Glomerular visceral epithelial cell (primary cell): ENCODE data around the gene CERS6.
"Not testable (repeated sequence)": the region's sequence is repeated elsewhere in the genome, so short reads cannot be mapped to it uniquely, and the experiment has no call there.

Experiments
- DNase-seq: peaks from one replicate; pipeline ENCODE4 v3.0.0-alpha.2; 2016; ENCODE audit errors: extremely low spot score

Gene CERS6

DNA sequence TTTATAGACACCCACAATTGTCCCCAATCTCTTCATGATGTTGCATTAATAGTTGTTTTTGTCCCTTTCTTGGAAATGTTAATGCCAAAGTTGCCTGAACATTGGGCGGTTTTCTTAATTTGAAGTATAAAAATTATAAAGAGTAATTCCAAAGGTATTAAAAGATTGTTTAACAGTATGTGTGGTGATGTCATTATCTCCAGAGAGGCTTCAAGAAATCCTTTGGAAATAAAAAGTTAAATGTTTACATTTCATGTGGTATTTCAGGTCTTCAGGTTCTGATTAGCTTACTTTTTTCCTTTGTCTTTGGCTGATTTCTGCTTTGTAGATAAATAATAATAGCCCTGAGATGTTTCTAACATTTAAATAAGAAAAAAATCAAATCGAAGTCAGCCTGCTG is 317.1 kb downstream of the CERS6 start:
- no peak for DNase-seq

DNA sequence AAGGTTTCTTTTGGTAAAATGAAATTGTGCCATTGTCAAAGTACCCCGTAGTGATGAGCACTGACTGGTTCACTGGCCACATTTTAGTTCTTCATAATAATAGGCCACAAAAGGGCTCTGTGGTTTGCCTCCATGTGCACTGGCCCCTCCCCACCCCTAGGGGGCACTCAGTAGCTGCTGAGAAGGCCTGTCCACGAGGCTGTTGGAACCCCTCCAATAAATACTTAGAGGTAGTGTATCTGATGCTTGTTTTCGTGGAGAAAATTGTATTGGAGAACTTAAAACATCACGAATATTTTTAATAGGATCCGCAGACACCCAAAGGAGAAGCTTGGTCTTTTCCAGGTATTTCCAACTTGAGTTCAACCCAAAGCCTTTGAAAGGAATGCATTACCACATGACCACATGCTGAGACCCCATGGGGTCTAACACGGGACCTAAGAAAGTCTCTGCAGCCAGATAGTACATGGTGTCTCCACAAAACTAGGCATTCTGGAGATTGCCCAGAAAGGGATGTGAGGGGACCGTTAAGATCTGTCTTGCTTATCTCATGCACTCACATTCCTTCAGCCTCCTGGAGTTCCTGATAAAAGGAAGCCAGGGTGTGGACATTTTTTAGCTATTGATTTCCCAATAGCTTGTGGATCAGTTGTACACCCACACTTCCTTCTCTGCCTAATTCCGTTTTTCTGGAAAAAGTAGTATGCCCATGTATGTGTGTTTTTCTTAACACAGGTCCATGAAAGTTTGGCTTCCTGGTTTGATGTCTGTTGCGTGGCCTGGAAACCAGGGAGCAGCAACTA is 317.8 kb downstream of the CERS6 start:
- peak; percentile 59 for DNase-seq

DNA sequence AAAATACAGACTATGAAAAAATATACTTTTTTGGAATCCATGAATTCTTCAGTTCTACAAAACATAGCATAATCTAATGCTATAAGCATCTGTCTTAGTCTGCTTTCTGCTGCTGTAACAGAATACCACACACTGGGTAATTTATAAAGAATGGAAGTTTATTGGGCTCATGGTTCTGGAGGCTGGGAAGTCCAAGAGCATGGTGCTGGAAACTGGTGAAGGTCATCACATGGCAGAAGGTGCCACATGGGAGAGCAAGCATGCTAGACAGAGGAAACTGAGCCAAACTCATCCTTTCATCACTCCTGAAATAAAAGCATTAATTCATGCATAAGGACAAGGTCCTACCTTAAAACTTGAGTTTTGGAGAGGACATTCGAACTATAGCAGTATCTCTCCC is 319.8 kb downstream of the CERS6 start:
- no peak for DNase-seq

DNA sequence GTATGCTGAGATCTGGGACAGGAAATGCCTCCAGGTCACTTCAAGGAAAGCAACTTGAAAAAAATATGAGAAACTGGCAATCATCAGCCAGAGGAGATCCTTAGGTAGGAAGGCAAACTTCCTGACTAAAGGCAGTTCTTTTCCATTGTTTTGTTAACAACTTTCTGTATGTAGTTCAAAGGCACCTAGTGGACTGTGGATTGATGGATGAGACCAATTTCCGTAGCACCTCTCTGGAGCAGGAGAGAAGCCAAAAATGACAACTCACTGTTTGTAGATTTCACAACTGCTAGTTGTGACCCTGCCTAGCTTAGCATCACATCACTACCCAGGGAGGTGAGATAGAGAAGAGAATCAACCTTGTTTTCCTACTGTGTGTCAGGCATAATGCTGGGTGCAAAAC is 324.6 kb downstream of the CERS6 start:
- peak; percentile 4 for DNase-seq

GRCh38 chr2:168781191-168781817 is 325.2 kb downstream of the CERS6 start:
- no peak for DNase-seq

DNA sequence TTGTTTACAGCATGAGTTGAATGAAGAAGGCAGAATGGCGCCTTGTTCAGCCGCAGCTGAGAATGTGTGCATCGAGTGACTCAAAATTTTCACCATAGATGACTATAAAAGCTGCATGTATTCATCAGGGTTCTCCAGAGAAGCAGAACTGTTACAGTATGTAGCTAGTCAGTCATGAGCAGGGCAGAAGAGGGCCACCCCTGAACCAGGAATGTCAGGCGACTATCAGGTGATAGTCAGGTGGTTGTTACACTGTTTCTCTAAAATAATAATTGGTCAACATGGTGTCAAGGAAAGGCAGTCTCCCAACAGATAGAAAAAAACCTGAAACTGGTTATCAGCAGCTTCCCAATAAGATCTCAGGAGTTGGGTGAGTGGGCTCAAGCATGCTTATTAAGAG is 326.2 kb downstream of the CERS6 start:
- no peak for DNase-seq

DNA sequence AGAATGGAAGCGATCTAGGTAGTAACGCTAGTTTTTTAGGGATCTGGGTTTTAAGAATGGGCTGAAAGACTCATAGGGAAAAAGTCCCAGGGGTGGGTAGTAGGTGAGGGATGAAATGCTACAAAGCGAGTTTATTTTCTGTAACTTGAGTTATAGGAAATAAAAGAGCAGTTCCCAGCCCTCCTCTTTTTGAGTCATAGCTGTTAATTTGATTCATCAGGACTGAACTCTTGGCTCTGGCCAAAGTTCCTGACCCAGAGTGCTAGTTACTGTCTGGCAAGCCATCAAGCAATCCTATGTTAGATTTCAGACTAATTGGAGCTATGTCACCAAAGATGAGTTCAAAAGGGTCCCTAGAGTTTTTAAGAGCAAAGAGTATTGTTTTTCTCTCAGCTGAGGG is 328.9 kb downstream of the CERS6 start:
- no peak for DNase-seq

- no peak for DNase-seq
Measured at GRCh38 chr2:168787098-168787781, 331.2 kb downstream of the CERS6 start.

- DNase-seq, result no peak
Measured at GRCh38 chr2:168787782-168788376, 331.8 kb downstream of the CERS6 start.

DNA sequence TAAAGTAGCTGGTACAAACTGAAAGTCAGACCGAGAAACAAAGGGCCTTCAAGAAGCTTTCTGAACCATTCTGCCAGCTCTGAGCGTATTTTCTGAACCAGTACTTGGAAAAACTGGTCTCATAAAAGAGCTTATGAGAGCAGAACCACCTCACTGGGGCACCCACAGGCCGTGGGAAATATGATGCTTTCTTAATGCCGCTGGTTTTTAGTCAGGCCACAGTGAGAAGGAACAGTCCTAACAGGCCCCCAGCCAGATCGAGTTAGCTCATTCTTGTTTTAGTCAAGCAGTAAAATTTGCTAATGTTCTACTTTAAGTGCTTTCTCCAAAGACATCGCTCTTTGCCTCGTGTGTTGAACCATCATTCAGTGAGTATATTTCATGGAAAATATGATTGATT is 333.7 kb downstream of the CERS6 start:
- DNase-seq, result no peak

GRCh38 chr2:168790226-168790902 is 334.3 kb downstream of the CERS6 start:
- DNase-seq, result no peak

- not testable (repeated sequence) for DNase-seq
Measured at GRCh38 chr2:168791140-168791539, 335.1 kb downstream of the CERS6 start.

DNA sequence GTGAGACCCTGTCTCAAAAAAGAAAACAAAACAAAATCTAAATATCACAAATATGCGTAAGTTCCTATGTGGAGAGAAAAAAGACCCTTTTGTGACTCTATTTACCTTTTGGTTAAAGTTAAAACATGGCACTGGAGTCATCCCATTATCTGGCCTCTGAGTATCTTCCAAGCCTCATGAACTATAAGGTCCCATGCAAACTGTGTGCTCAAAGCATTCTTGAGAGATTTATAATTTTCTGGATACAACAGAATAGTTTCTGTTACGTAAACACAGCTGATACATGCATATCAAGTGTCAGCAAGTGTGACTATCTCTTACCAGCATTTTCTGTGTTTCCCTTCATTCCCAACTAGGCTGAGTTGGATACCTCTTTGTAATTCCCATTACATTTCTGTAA is 337.5 kb downstream of the CERS6 start:
- DNase-seq, result no peak

- DNase-seq, result no peak
Measured at GRCh38 chr2:168794968-168795367, 338.9 kb downstream of the CERS6 start.

- no peak for DNase-seq
Measured at GRCh38 chr2:168796090-168796577, 340.1 kb downstream of the CERS6 start.

GRCh38 chr2:168796583-168797285 is 340.7 kb downstream of the CERS6 start:
- no peak for DNase-seq

DNA sequence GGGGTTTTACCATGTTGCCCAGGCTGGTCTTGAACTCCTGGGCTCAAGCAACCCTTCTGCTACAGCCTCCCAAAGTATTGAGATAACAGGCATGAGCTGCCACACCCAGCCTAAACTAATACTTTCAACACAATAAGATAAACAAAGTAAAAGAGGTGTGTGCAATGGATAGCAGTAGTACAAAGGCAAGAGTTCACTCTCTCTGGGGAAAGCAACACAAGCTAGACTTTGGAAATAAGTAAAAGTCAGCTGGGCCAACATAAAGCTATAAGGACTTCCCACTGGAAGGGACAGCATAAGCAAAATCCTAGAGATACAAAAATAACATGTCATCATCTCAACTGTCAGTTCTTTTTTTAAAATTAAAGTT is 341.2 kb downstream of the CERS6 start:
- no peak for DNase-seq

DNA sequence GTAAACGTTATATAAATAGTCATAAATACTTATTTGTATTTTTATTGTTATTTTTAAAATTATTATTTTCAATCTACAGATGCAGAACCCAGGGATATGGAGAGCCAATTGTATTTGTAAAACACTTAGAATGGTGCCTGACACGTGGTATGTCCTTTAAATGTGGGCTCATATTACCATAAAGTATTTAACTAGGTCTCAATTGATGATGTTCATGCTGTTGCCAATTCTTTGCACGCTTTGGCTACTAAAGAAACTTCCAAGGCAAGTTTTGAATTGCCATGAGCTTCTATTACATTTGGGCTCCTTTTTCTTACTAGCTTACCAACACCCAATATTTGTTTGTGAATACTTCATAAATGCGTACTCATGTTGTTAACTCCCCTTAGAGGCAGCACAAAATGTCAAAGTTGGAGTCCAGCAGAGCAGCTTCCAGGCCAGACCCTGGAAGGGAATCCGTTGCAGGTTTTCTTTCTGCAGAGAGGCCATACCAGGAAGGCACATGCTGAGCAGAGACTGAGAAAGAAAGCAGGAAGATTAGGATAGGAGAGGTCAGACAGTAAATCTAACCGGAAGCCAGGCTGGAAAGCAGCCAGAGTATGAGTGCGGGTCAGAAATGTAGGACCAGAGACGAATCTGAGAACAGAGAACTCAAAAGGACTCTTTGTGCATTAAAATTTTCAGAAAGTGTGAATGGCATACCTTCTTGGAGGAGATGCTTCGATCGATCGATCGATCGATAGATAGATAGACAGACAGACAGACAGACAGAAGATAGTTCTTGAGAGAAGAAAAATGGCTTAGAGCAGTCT is 342.2 kb downstream of the CERS6 start:
- DNase-seq, result no peak

DNA sequence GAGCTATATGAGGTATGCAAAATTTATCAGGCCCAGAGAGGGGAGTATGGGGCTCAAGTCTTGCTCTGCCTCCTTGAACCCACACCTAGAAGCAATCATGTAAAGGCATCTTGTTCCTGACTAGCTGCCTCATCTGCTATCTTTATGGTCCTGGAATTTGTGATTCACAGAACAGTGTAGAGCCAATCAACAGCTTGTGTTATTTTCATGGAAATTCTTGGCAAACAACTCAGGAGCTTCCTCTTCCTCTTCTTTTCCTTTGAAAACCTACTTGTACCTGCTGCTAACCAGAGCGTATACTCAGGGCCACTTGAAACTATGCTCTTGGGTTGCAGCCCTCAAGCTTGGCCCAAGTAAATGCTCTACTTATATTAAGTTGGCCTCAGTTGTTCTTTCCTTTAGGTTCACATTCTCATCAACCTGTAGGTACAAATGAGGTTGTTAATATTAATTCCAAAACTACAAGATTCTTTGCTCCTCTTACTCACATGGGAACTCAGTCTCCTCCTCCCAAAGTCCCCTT is 342.9 kb downstream of the CERS6 start:
- no peak for DNase-seq

DNA sequence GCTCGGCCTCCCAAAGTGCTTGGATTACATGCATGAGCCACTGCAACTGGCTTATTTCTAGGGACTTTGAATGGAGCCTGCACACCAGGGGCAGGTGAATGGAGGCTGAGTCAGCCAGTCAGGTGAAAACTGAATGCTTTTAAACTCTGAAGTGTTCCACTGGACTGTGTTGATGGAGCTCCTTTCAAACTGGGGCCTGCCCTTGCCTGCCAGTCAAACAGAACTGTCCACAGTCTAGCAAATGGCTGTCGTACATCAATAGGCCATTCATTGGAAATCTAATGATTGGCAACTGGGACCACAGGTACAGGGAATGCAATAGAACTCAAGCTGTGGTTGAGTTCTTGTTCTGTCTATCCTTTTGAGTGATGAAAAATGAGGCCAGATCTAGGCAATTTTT is 345.4 kb downstream of the CERS6 start:
- no peak for DNase-seq
